ENCODE data around the gene POMT1.

GRCh38 chr9:131500377-131500776 is 2.3 kb upstream of the POMT1 start:
- TF ChIP-seq CTCF (IDR thresholded peaks at IDR 0.05; ENCODE audit: insufficient read depth, low read length, poor library complexity, severe bottlenecking) (no peak), EZH2phosphoT487 (conservative IDR thresholded peaks at IDR 0.05; ENCODE audit: low read length) (no peak)

Data from SU-DHL-6 (cell line).